Medulla oblongata (tissue), 1 donor: ENCODE results near the gene PCYT1A.
"Not testable (repeated sequence)": the region's sequence is repeated elsewhere in the genome, so short reads cannot be mapped to it uniquely, and the experiment has no call there.

Source experiments
- DNase-seq: peaks from one replicate; pipeline ENCODE4 v3.0.0-alpha.2; 2015; ENCODE audit errors: extremely low spot score

The PCYT1A gene

DNA sequence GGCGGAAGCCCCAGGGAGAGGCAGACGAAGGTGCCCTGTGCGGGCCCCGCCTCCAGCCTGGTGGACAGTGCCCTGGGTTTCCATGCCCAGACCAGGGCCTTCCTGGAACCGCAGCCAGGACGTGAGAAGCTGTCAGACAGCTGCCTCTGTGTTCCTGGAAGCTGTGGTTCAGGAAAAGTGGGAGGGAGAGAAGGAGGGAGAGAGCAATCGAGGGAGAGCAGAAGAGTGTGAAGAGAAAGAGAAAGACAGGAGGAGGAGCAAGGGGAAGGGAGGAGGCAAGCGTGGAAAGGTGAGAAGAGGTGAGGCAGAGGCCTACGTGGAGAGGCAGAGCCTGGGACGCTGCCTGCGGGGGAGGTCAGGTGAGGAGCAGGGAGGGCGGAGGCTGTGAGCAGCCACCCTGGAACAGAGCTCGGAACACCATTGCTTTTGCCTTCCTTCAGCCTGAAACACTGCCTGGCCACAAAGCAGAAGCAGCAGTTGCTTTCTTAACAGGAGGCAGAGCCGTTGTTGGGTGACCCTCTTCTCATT, 94.9 kb downstream of the PCYT1A start:
- no peak for DNase-seq

DNA sequence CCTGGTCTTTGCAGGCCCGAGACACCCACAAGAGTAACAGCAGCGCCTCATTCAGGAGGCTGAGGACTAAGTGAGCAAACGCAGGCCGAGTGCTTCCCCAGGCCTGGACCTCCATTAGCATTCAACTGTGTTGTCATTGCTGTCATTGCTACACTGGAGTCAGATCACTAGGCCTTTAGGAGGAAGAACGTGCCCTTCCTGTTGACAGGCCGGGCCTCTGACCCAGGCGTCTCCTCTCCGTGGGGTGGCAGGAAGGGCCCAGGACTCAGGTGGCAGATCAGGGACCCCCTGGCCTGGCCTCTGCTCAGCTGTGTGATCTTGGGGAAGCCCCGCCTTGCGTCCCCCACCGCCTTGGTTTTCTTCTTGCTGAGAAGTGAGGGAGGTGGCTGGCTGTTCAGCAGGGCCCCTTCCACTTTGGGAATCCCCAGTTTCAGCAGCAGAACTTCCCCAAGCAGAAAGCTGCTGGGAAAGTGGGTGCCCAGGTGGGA, 95.4 kb downstream of the PCYT1A start:
- DNase-seq = no peak

DNA sequence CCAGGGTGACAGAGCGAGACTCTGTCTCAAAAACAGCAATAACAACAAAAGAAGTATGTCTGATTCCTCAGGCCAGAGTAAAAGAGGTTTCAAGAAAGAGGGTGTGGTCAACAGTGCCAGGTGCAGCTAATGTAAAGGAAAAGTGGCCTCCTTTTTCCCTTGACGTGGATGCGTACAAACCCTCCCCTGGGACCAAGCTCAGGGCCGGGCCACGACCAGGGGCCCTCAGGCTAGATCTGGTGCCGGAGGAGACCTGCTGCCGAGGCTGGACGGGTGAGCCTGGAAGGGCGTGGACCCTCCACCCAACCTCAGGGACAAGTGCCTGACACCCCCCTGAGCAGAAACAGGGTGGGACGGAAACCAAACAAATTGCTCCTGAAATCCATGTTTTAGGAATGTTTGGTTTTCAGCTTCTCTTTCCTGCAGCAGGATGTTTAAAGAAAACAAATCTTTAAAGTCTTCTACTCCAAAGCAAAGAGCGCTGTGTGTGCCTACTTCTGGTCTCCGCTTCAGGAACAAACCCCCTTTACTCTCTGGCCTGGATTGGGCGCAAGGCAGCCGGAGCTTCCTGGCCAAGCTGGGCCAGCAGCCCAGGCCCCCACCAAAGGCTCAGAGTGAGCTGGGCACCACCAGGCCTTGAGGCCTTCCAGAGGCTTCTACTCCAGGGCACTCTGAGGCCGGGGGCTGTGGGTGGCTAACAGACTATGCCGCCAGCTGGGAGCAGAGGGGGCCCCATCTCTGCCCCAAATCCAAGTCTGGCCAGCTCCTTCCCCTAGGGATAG, 97.8 kb downstream of the PCYT1A start:
- peak; percentile 54 for DNase-seq

DNA sequence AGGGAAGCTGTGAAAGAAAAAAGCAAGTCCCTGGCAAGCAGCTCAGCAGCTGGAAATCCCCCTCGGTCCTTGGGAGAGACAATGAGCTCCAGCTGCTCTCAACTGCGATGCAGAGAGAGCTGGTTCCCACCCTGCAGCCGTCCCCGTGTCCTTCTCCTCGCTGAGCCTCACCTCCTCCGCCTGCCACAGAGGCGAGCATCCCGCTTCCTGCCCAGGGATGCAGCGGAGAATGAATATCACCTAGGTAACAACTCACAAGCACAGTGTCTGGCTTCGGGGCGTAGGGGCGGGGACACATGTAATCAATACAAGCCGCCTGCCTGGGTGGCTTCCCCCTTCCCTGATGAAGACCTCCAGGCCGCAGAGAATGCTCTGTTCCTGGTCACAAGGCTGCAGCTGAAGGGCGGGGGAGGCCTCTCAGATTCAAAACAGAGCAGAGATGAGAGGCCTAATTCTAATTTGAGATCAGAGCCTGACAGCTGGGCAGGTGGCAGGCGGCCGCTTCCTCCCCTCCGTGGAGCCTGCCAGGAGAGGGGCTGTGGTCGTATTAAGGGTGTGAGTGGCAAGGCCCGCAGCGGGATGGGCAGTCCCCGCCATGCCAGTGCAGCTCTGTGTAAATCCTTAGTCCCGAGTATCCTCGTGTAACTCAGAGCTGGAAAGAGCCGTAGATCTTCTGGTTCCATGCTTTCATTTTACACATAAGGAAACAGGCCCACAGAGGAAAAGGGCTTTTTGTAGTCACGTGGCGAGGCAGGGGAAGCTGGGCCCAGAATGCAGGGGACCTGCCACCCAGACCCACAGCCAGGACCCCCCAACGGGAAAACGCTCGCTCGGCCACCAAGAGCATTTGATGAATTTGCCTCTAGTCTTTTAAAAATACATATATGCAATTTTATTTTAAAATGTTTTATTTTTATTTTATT, 100.6 kb downstream of the PCYT1A start:
- peak; percentile 44 for DNase-seq

DNA sequence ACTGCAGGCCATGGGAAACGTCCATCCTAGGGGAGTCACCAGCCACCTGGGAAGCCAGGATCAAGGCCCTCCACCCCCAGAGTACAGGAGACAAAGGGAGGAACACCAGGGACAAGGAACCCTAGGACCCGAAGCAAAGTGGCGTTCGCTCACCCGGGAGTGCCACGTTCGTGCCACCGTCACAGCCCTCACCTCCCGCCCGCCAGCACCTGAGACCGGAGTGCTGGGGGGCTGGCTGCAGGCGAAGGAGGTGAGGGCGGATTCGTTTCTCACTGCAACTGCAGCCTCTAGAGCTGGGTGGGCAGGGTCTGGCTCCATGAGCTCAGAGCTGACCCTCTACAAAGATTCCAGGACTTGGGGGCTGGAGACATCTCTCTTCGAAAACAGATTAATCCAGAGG, 102.6 kb downstream of the PCYT1A start:
- DNase-seq = no peak

DNA sequence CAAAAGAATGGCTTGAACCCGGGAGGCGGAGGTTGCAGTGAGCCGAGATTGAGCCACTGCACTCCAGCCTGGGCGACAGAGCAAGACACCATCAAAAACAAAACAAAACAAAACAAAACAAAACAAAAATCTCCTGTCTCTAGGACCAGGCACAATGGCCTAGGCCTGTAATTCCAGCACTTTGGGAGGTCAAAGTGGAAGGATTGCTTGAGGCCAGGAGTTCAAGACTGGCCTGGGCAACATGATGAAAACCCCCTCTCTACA, 103.4 kb downstream of the PCYT1A start:
- not testable (repeated sequence) for DNase-seq

DNA sequence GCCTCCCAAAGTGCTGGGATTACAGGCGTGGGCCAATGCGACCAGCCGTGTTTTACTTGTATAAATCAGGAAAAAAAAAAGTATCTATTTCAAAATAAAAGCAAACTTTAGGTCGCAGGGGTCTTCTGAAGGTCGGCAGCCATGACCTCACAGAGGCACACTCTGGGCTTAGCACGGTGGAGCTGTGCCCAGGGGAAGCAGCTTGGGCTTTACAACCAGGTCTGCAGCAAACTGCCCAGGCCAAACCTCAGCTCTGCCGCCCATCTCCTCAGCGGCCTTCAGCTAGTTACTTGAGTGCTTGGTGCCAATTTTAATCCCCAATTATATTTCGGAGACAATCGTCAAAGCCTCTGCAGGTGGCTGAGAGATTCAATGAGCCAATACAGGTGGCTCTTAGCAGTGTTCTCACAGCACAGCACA, 106.4 kb downstream of the PCYT1A start:
- DNase-seq = no peak

DNA sequence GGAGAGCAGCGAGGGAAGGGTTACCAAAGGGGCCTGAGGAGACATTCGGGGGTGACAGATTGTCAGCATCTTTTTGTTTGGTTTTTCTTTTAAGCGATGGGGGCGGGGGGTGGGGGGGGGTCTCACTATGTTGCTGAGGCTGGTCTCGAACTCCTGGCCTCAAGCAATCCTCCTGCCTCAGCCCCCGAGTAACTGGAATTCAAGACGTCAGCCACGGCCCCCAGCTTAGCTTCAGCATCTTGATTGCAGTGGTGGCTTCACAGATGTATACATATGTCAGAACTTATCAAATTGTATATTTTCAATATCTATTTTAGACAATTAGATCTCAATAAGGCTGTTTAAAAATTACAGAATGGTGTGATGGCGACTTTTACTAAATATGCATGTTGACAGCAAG, 107.2 kb downstream of the PCYT1A start:
- DNase-seq = no peak
